Naive thymus-derived CD4-positive, alpha-beta T cell (primary cell): ENCODE data around the gene SYNGR2. TPM values are rescaled to one million over a fixed set of nuclear protein-coding genes. Genes with fewer than 3 reads are reported as not detected.

ENCODE experiments used
- ATAC-seq: fragments of 150-1000 bp; cut with Tn5 transposase; 2 replicates; pipeline ENCODE4 v1.10.0; 2021; ENCODE audit warnings: mild to moderate bottlenecking, moderate library complexity
- CTCF ChIA-PET: fragments of 350-600 bp; sonication (Branson Sonifier 250); formaldehyde crosslinking; loops from one replicate; lab custom pipeline; 2021; ENCODE audit warnings: antibody characterized with exemption; lab: Charles Lee
- POLR2A ChIA-PET: fragments of 350-600 bp; sonication (Branson Sonifier 250); formaldehyde crosslinking; loops from one replicate; lab custom pipeline; 2021; ENCODE audit warnings: antibody characterized with exemption, inconsistent platforms; lab: Charles Lee
- DNase-seq, 9 donors: peaks; one replicate each; pipeline versions ENCODE4 v3.0.0 to v3.0.0-alpha.2; 2020 to 2022; ENCODE audit warnings: mixed read lengths in 1 of 9
- H3K27ac ChIP-seq: one replicate; pipeline ENCODE4 v1.7.0; 2013; ENCODE audit warnings: mild to moderate bottlenecking, low read depth, low read length, moderate library complexity
- H3K27me3 ChIP-seq, 2 donors: one replicate each; pipeline ENCODE4 v1.7.0; 2013; ENCODE audit warnings: low read length in 2 of 2, mild to moderate bottlenecking in 2 of 2, moderate library complexity in 2 of 2; ENCODE audit not compliant: control insufficient read depth in 2 of 2, insufficient read depth in 2 of 2
- H3K36me3 ChIP-seq, 3 experiments: 1 replicate in 2 of 3; 2 replicates in 1 of 3; pipeline ENCODE4 v1.7.0; 2013; ENCODE audit warnings: low read length in 3 of 3, mild to moderate bottlenecking in 3 of 3, moderate library complexity in 1 of 3; ENCODE audit not compliant: insufficient read depth in 3 of 3, control insufficient read depth in 2 of 3
- H3K4me1 ChIP-seq, 2 donors: one replicate each; pipeline ENCODE4 v1.7.0; 2013; ENCODE audit warnings: low read length in 2 of 2, mild to moderate bottlenecking in 2 of 2, moderate library complexity in 1 of 2; ENCODE audit not compliant: control insufficient read depth in 2 of 2, insufficient read depth in 2 of 2
- H3K4me3 ChIP-seq: 2 replicates; pipeline ENCODE4 v1.7.0; 2013; ENCODE audit warnings: mild to moderate bottlenecking, low read length
- H3K9me3 ChIP-seq, 3 experiments: 1 replicate in 2 of 3; 2 replicates in 1 of 3; pipeline ENCODE4 v1.7.0; 2013; ENCODE audit warnings: low read length in 3 of 3; ENCODE audit not compliant: control insufficient read depth in 2 of 3
- H3K27ac Mint-ChIP-seq, 9 donors: one replicate each; pipeline ENCODE4 v1.8.0; 2020 to 2022; ENCODE audit warnings: mixed read lengths in 9 of 9, mild to moderate bottlenecking in 8 of 9, moderate library complexity in 5 of 9, inconsistent platforms in 2 of 9
- H3K27me3 Mint-ChIP-seq, 5 donors: one replicate each; pipeline ENCODE4 v1.8.0; 2021 to 2022; ENCODE audit warnings: mixed read lengths in 5 of 5, mild to moderate bottlenecking in 1 of 5
- H3K36me3 Mint-ChIP-seq, 5 donors: one replicate each; pipeline ENCODE4 v1.8.0; 2020 to 2022; ENCODE audit warnings: mixed read lengths in 5 of 5, mild to moderate bottlenecking in 3 of 5, inconsistent platforms in 1 of 5
- H3K4me1 Mint-ChIP-seq, 7 donors: one replicate each; pipeline ENCODE4 v1.8.0; 2020 to 2022; ENCODE audit warnings: mixed read lengths in 7 of 7, mild to moderate bottlenecking in 3 of 7, inconsistent platforms in 1 of 7
- H3K4me3 Mint-ChIP-seq, 10 donors: one replicate each; pipeline ENCODE4 v1.8.0; 2020 to 2022; ENCODE audit warnings: mild to moderate bottlenecking in 10 of 10, mixed read lengths in 10 of 10, moderate library complexity in 6 of 10, inconsistent platforms in 2 of 10
- H3K9me3 Mint-ChIP-seq, 11 donors: one replicate each; pipeline ENCODE4 v1.8.0; 2020 to 2022; ENCODE audit warnings: mixed read lengths in 11 of 11, mild to moderate bottlenecking in 4 of 11, inconsistent platforms in 1 of 11, moderate library complexity in 1 of 11
- intact Hi-C, 2 donors: fragments of 100-400 bp; cut with micrococcal nuclease; formaldehyde crosslinking; loops; one replicate each; pipeline ENCODE4 v1.15.1; 2023
- polyA plus RNA-seq, 2 donors: library from polyadenylated mRNA; unstranded; fragments of 300-500 nt; fragmentation: Illumina TruSeq; gene quantifications; one replicate each; pipeline ENCODE4 v1.2.3, GENCODE V29; 2021
- total RNA-seq, 6 experiments: library from RNA in 5 of 6; stranded (reverse) in 5 of 6; gene quantifications; 1 replicate in 5 of 6; 2 replicates in 1 of 6; pipeline ENCODE4 v1.2.3 and lab custom pipeline; 2021 to 2026

The SYNGR2 gene
- total and polyA plus RNA-seq, 7 experiments from 2014 or later = 47.6 to 118 (median 84.4) TPM

DNA sequence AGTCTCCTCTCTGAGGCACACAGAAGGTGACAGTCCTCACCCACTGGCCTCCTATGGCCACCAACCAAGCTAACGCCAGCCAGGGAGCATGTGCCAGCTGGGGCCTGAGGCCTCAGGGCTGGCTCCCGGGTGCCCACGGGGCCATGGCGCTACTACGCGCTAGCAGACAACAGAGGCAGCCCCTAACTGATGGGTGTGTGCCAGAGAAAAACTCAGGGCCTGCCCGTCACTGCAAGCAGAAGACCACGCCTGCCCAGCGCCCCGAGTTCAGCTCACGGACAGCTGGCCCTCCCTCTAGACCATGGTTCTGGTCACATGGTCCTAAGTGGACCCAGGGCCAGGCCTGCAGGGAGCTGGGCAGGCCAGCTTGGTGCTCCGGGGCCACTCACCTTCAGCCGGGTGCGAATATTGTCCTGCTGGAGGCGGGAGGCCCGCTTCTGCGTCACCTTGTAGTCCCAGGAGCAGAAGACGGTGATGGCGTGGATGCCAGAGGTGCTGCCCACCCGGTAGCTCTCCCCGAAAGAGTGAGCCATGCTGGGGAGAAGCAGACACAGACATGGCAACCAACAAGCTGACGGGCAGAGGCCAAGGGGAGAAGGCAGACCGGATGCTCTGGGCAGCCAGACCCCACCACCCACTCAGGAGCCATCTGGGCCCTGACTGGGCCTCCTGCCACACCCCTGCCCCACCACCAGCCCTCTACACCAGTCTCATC, 46.0 kb upstream of the SYNGR2 start:
- CTCF ChIA-PET = interaction anchor here (1.2 to 5.8 kb wide), 3 partner anchors 9 to 129 kb away, joined by 4 to 59 read pairs (median 4); no protein-coding TSS in a partner anchor
- Mint-ChIP-seq H3K9me3 (peaks cover 0 to 8% (median 0%) of the 10 kb centered on the region in 11 donors), H3K4me1 (peaks cover 30 to 73% (median 58%) of the 10 kb centered on the region in 7 donors), H3K36me3 (peaks cover 4 to 49% (median 18%) of the 10 kb centered on the region in 5 donors), H3K27ac (peak overlapping the region; percentile 89 to 99 (median 92)), H3K27me3 (no peaks in the 10 kb centered on the region), H3K4me3 (peak overlapping the region; percentile 84 to 99 (median 88))
- H3K4me3 ChIP-seq = peak overlapping the region; percentile 46
- no peaks in the 10 kb centered on the region for H3K9me3 ChIP-seq
- H3K36me3 ChIP-seq = peaks cover 23 to 70% (median 25%) of the 10 kb centered on the region in 3 experiments
- POLR2A ChIA-PET = interaction anchor here (1.0 to 27.3 kb wide), 8 partner anchors 11 to 681 kb away, joined by 3 to 898 read pairs (median 3); partner anchors contain the start of genes C17orf99, TMC6, TMC8 and TNRC6C
- intact Hi-C loops = loop anchor here in 1 of 2 donors (10.0 kb wide), 1 partner anchor 748 kb away; no protein-coding TSS in a partner anchor
- no peaks in the 10 kb centered on the region for H3K27me3 ChIP-seq
- ATAC-seq (no peak), DNase-seq (peak in 1 of 9 donors; percentile 31)
- peaks cover 68 to 77% of the 10 kb centered on the region in 2 donors for H3K4me1 ChIP-seq
- peak overlapping the region; percentile 77 for H3K27ac ChIP-seq

DNA sequence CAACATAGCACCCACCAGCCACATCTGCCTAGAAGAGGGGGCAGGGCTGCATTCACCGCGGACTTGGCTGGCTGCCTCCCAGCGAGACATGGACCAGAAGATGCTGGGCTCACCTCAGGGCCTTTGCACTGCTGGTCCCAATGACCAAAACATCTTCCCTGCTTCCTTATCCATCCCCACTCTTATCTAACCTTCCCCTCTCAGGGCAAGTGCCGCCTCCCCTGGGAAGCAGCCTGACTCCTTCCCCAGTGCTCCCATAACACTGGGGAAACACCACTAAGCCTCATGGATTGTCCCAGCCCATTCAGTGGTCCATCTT, 45.5 kb upstream of the SYNGR2 start:
- Mint-ChIP-seq H3K9me3 (peaks cover 0 to 8% (median 0%) of the 10 kb centered on the region in 11 donors), H3K27me3 (no peaks in the 10 kb centered on the region), H3K4me3 (peak overlapping the region; percentile 60 to 99 (median 88)), H3K36me3 (peaks cover 4 to 50% (median 18%) of the 10 kb centered on the region in 5 donors), H3K27ac (peak overlapping the region; percentile 84 to 99 (median 92)), H3K4me1 (peaks cover 30 to 67% (median 58%) of the 10 kb centered on the region in 7 donors)
- peak in 1 of 9 donors; percentile 17 for DNase-seq
- intact Hi-C loops = loop anchor here in 1 of 2 donors (10.0 kb wide), 1 partner anchor 748 kb away; no protein-coding TSS in a partner anchor
- H3K36me3 ChIP-seq = peaks cover 22 to 70% (median 23%) of the 10 kb centered on the region in 3 experiments
- peak overlapping the region; percentile 46 for H3K4me3 ChIP-seq
- H3K4me1 ChIP-seq = peaks cover 68 to 72% of the 10 kb centered on the region in 2 donors
- peak overlapping the region; percentile 77 for H3K27ac ChIP-seq
- H3K27me3 ChIP-seq = no peaks in the 10 kb centered on the region
- POLR2A ChIA-PET = interaction anchor here (1.0 to 27.3 kb wide), 6 partner anchors 12 to 682 kb away, joined by 3 to 898 read pairs (median 3); partner anchors contain the start of genes C17orf99, TMC6 and TMC8
- H3K9me3 ChIP-seq = no peaks in the 10 kb centered on the region
- CTCF ChIA-PET = interaction anchor here (1.2 to 5.8 kb wide), 3 partner anchors 9 to 129 kb away, joined by 4 to 59 read pairs (median 4); no protein-coding TSS in a partner anchor
- no peak for ATAC-seq

DNA sequence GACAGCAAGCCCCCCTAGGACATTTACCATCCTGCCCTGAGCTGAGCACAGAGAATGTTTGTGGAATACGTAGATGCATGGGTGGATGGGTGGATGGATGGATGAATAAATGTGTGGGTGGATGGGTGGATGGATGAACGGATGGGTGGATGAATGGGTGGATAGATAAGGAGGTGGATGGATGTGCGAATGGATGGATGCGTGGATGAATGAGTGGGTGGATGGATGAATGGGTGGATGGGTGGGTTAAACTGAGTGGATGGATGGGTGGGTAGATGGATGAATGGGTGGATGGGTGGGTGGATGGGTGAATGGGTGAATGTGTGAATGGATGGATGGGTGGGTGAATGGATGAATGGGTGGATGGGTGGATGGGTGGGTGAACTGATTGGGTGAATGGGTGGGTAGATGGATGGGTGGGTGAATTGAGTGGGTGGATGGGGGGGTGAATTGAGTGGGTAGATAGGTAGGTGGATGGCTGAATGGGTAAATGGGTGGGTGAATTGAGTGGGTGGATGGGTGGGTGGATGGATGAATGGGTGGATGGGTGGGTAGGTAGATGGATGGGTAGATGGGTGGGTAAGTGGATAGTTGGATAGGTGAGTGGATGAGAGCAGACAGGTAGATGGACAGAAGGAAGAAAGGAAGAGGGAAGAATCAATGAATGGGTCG, 45.0 kb upstream of the SYNGR2 start:
- peaks cover 22 to 72% (median 23%) of the 10 kb centered on the region in 3 experiments for H3K36me3 ChIP-seq
- intact Hi-C loops = loop anchor here in 1 of 2 donors (10.0 kb wide), 1 partner anchor 749 kb away; no protein-coding TSS in a partner anchor
- CTCF ChIA-PET = interaction anchor here (1.2 to 5.8 kb wide), 3 partner anchors 10 to 13 kb away, joined by 4 to 59 read pairs (median 52); no protein-coding TSS in a partner anchor
- H3K27me3 Mint-ChIP-seq = no peaks in the 10 kb centered on the region
- H3K4me1 Mint-ChIP-seq = peaks cover 30 to 62% (median 55%) of the 10 kb centered on the region in 7 donors
- H3K4me3 Mint-ChIP-seq = peak overlapping the region; percentile 79 to 99 (median 88)
- H3K9me3 ChIP-seq = no peaks in the 10 kb centered on the region
- H3K27me3 ChIP-seq = no peaks in the 10 kb centered on the region
- POLR2A ChIA-PET = interaction anchor here (0.9 to 27.3 kb wide), 4 partner anchors 12 to 636 kb away, joined by 3 to 898 read pairs (median 233); partner anchors contain the start of genes C17orf99, TMC6 and TMC8
- H3K36me3 Mint-ChIP-seq = peaks cover 4 to 50% (median 18%) of the 10 kb centered on the region in 5 donors
- DNase-seq = peak in 1 of 9 donors; percentile 9
- peak overlapping the region; percentile 46 for H3K4me3 ChIP-seq
- peaks cover 68 to 70% of the 10 kb centered on the region in 2 donors for H3K4me1 ChIP-seq
- H3K9me3 Mint-ChIP-seq = peaks cover 0 to 8% (median 0%) of the 10 kb centered on the region in 11 donors
- no peak for ATAC-seq
- peak overlapping the region; percentile 84 to 99 (median 94) for H3K27ac Mint-ChIP-seq
- H3K27ac ChIP-seq = peak overlapping the region; percentile 77

DNA sequence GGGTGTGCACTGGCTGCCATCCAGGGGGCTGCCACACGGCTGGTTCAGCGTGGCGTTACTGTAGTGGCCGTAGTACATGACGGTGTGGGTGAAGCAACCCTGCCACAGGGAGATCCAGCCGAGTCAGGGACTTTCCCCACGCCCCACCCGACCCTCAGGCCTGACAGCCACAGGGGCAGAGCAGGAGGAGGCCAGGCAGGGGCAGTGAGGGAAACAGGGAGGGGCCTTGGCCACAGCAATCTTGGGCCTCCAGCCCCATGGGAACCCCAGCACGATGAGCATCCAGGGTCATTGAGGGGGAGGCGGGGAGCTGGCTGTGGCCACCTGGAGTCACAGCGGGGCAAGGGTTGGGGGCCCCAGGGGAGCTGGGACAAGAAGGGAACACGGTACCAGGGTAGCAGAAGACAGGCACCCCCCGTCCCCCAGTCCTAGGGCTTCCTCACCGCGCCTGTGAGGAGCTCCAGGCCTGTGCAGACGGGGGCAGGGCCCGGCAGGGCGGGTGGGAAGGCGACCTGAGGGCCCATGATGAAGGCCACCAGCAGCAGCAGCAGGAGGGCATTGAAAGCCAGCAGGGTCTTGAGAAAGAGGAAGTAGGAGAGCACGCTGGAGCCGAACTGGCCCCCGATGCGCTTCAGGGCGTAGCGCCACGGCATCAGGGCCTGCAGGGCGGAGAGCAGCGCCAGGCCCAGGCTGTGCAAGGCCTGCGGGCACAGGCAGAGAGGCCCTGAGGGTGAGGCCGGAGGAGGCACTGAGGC, 44.1 kb upstream of the SYNGR2 start:
- Mint-ChIP-seq H3K4me3 (peak overlapping the region; percentile 79 to 99 (median 88)), H3K27me3 (no peaks in the 10 kb centered on the region), H3K36me3 (peaks cover 4 to 52% (median 18%) of the 10 kb centered on the region in 5 donors), H3K4me1 (peaks cover 34 to 67% (median 61%) of the 10 kb centered on the region in 7 donors), H3K27ac (peak overlapping the region; percentile 84 to 99 (median 92)), H3K9me3 (peaks cover 0 to 8% (median 0%) of the 10 kb centered on the region in 11 donors)
- peaks cover 22 to 64% (median 23%) of the 10 kb centered on the region in 3 experiments for H3K36me3 ChIP-seq
- intact Hi-C loops = loop anchor here in 1 of 2 donors (10.0 kb wide), 1 partner anchor 749 kb away; no protein-coding TSS in a partner anchor
- ChIA-PET POLR2A (interaction anchor here (0.9 to 27.3 kb wide), 6 partner anchors 13 to 635 kb away, joined by 3 to 898 read pairs (median 7); partner anchors contain the start of genes C17orf99, TMC6, TMC8 and TNRC6C), CTCF (interaction anchor here (5.5 kb wide), 1 partner anchor 11 kb away, joined by 52 read pairs; no protein-coding TSS in a partner anchor)
- no peak for ATAC-seq
- no peaks in the 10 kb centered on the region for H3K9me3 ChIP-seq
- peak in 2 of 9 donors; percentile 9 to 28 for DNase-seq
- peaks cover 69 to 70% of the 10 kb centered on the region in 2 donors for H3K4me1 ChIP-seq
- peak overlapping the region; percentile 91 for H3K4me3 ChIP-seq
- H3K27ac ChIP-seq = peak overlapping the region; percentile 77
- no peaks in the 10 kb centered on the region for H3K27me3 ChIP-seq

DNA sequence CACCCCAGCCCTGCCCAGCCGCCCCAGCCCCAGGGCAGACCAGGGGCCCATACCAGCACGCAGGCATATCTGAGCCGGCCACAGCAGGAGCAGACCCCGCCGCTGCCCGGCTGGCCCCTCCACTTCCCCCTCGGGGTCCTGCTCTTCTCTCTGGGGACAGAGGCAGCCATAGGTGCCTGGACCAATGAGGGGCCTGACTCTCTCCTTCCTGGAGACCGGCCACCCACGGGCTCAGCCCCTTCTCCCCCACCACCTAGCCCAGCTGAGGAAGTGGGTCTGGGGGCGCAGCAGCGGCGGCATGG, 43.6 kb upstream of the SYNGR2 start:
- Mint-ChIP-seq H3K4me1 (peaks cover 39 to 72% (median 64%) of the 10 kb centered on the region in 7 donors), H3K36me3 (peaks cover 4 to 54% (median 18%) of the 10 kb centered on the region in 5 donors), H3K27me3 (no peaks in the 10 kb centered on the region), H3K27ac (peak overlapping the region in 7 of 9 donors; percentile 19 to 99 (median 68)), H3K9me3 (peaks cover 0 to 8% (median 0%) of the 10 kb centered on the region in 11 donors), H3K4me3 (peak overlapping the region; percentile 38 to 99 (median 92))
- Histone ChIP-seq H3K4me1 (peaks cover 72 to 75% of the 10 kb centered on the region in 2 donors), H3K36me3 (peaks cover 22 to 62% (median 23%) of the 10 kb centered on the region in 3 experiments), H3K27me3 (no peaks in the 10 kb centered on the region), H3K4me3 (peak overlapping the region; percentile 91), H3K27ac (peak overlapping the region; percentile 77), H3K9me3 (no peaks in the 10 kb centered on the region)
- intact Hi-C loops = loop anchor here (1.0 to 10.0 kb wide), 4 partner anchors 10 to 1397 kb away; partner anchors contain the start of genes JMJD6 (in 1 of the 2) and METTL23 (in 1 of the 2)
- ChIA-PET POLR2A (interaction anchor here (0.6 to 27.3 kb wide), 8 partner anchors 14 to 1400 kb away, joined by 3 to 898 read pairs (median 6); partner anchors contain the start of genes C17orf99, TMC6, TMC8 and TNRC6C), CTCF (interaction anchor here (1.5 to 5.5 kb wide), 3 partner anchors 11 to 52 kb away, joined by 3 to 52 read pairs (median 6); no protein-coding TSS in a partner anchor)
- DNase-seq (no peak), ATAC-seq (no peak)
